ENCODE measurements around the gene TMEM191B.
"Not testable (repeated sequence)": the region's sequence is repeated elsewhere in the genome, so short reads cannot be mapped to it uniquely, and the experiment has no call there.

The TMEM191B gene

GRCh38 chr22:18544615-18545014, 17.0 kb downstream of the TMEM191B start:
- not testable (repeated sequence) for H3K27me3 ChIP-seq (ENCODE audit: insufficient read depth, low read length, poor library complexity, severe bottlenecking); H3K79me2 ChIP-seq (ENCODE audit: insufficient read depth, low read length); H3K4me1 ChIP-seq (ENCODE audit: insufficient read depth, low read length, poor library complexity, severe bottlenecking); H3K9ac ChIP-seq (ENCODE audit: low read depth, low read length, poor library complexity, severe bottlenecking); H2AFZ ChIP-seq (ENCODE audit: low read length); H3F3A ChIP-seq (ENCODE audit: low read depth); H3K36me3 ChIP-seq (ENCODE audit: insufficient read depth, low read length); H4K20me1 ChIP-seq (ENCODE audit: insufficient read depth, low read length, poor library complexity, severe bottlenecking); H3K9me3 ChIP-seq (ENCODE audit: insufficient read depth, low read depth, low read length); H3K4me2 ChIP-seq (ENCODE audit: low read depth, low read length, poor library complexity, severe bottlenecking); H3K9me2 ChIP-seq (replicated peaks; ENCODE audit: low read depth, low read length); H3K4me3 ChIP-seq (ENCODE audit: low read length, poor library complexity, severe bottlenecking)

- H2AFZ ChIP-seq (ENCODE audit: low read length); H3K4me2 ChIP-seq (ENCODE audit: low read depth, low read length, poor library complexity, severe bottlenecking); H3K4me3 ChIP-seq (ENCODE audit: low read length, poor library complexity, severe bottlenecking); H3K4me1 ChIP-seq (ENCODE audit: insufficient read depth, low read length, poor library complexity, severe bottlenecking); H4K20me1 ChIP-seq (ENCODE audit: insufficient read depth, low read length, poor library complexity, severe bottlenecking); H3K27me3 ChIP-seq (ENCODE audit: insufficient read depth, low read length, poor library complexity, severe bottlenecking); H3K9me2 ChIP-seq (replicated peaks; ENCODE audit: low read depth, low read length); H3K9me3 ChIP-seq (ENCODE audit: insufficient read depth, low read depth, low read length); H3K79me2 ChIP-seq (ENCODE audit: insufficient read depth, low read length); H3K9ac ChIP-seq (ENCODE audit: low read depth, low read length, poor library complexity, severe bottlenecking); H3K36me3 ChIP-seq (ENCODE audit: insufficient read depth, low read length); H3F3A ChIP-seq (ENCODE audit: low read depth): not testable (repeated sequence)
Measured at GRCh38 chr22:18549458-18550179, 22.0 kb downstream of the TMEM191B start.

DNA sequence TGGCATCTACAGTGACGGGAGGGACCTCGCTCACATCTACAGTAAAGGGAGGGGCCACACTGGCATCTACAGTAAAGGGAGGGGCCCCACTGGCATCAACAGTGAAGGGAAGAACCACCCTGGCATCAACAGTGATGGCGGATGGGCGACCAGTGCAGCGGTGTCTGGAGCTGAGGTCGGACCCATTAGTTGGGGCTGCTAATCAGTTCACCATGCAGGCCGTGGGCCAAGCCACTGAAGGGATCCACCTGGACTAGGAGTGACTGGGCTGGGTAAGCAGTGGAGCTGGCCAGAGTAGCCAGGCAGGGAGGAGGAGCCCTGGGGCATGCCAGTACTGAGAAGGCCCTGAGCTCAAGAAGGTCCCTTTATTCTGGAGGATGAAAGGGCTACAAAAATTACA, 23.4 kb downstream of the TMEM191B start:
- H2AFZ ChIP-seq (ENCODE audit: low read length); H3K79me2 ChIP-seq (ENCODE audit: insufficient read depth, low read length); H3K4me3 ChIP-seq (ENCODE audit: low read length, poor library complexity, severe bottlenecking); H3F3A ChIP-seq (ENCODE audit: low read depth); H3K9me3 ChIP-seq (ENCODE audit: insufficient read depth, low read depth, low read length); H3K27me3 ChIP-seq (ENCODE audit: insufficient read depth, low read length, poor library complexity, severe bottlenecking); H3K4me2 ChIP-seq (ENCODE audit: low read depth, low read length, poor library complexity, severe bottlenecking); H3K9me2 ChIP-seq (replicated peaks; ENCODE audit: low read depth, low read length); H3K36me3 ChIP-seq (ENCODE audit: insufficient read depth, low read length); H3K9ac ChIP-seq (ENCODE audit: low read depth, low read length, poor library complexity, severe bottlenecking); H3K4me1 ChIP-seq (ENCODE audit: insufficient read depth, low read length, poor library complexity, severe bottlenecking); H4K20me1 ChIP-seq (ENCODE audit: insufficient read depth, low read length, poor library complexity, severe bottlenecking): not testable (repeated sequence)

DNA sequence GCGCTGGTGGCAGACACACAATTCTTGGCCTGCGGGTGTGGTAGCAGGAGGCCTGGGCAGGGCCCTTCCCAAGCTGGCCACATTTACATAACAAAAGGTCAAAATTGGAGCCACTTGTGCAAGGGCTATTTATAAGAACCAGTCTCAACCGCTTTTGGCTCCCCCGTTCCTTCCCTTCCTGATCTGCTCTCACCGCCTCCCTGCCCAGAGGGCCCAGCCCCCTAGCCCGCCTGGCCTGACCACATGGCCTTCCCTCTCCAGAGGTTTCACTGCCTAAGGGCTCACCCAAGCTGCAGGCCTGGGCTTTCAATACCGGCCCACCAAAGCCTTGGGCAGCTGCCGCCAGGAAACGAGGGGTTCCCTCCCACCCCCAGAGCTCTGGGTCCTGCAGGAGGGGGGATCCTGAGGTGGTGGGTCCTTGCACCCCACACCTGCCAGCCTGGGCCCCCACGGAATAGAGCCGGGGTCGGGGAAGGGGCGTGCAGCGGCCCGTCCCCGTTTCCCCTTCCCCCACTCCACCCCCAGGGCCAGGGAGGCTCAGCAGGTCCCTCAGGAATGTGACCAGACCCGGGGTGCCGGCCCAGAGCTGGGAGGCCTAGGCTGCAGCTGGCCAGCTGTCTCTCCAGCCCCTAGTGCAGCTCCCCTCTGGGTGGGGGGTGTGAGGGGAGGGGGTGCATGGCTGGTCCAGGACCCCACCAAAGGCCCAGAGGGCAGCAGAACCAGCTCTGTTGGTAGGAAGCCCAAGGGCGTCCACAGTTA, 25.4 kb downstream of the TMEM191B start:
- not testable (repeated sequence) for H3K9me2 ChIP-seq (replicated peaks; ENCODE audit: low read depth, low read length); H3K9me3 ChIP-seq (ENCODE audit: insufficient read depth, low read depth, low read length); H4K20me1 ChIP-seq (ENCODE audit: insufficient read depth, low read length, poor library complexity, severe bottlenecking)

GRCh38 chr22:18554280-18555256, 27.0 kb downstream of the TMEM191B start:
- H3K9me2 ChIP-seq (replicated peaks; ENCODE audit: low read depth, low read length); H3F3A ChIP-seq (ENCODE audit: low read depth); H3K9me3 ChIP-seq (ENCODE audit: insufficient read depth, low read depth, low read length); H3K9ac ChIP-seq (ENCODE audit: low read depth, low read length, poor library complexity, severe bottlenecking); H3K36me3 ChIP-seq (ENCODE audit: insufficient read depth, low read length); H2AFZ ChIP-seq (ENCODE audit: low read length); H3K4me1 ChIP-seq (ENCODE audit: insufficient read depth, low read length, poor library complexity, severe bottlenecking); H3K4me2 ChIP-seq (ENCODE audit: low read depth, low read length, poor library complexity, severe bottlenecking); H4K20me1 ChIP-seq (ENCODE audit: insufficient read depth, low read length, poor library complexity, severe bottlenecking); H3K4me3 ChIP-seq (ENCODE audit: low read length, poor library complexity, severe bottlenecking); H3K79me2 ChIP-seq (ENCODE audit: insufficient read depth, low read length); H3K27me3 ChIP-seq (ENCODE audit: insufficient read depth, low read length, poor library complexity, severe bottlenecking): not testable (repeated sequence)

More for the DNA sequence above, 25.4 kb downstream of the TMEM191B start:
- H3K79me2 ChIP-seq (ENCODE audit: insufficient read depth, low read length); H2AFZ ChIP-seq (ENCODE audit: low read length); H3K4me3 ChIP-seq (ENCODE audit: low read length, poor library complexity, severe bottlenecking); H3K4me1 ChIP-seq (ENCODE audit: insufficient read depth, low read length, poor library complexity, severe bottlenecking); H3K27me3 ChIP-seq (ENCODE audit: insufficient read depth, low read length, poor library complexity, severe bottlenecking); H3K4me2 ChIP-seq (ENCODE audit: low read depth, low read length, poor library complexity, severe bottlenecking); H3K36me3 ChIP-seq (ENCODE audit: insufficient read depth, low read length); H3K9ac ChIP-seq (ENCODE audit: low read depth, low read length, poor library complexity, severe bottlenecking); H3F3A ChIP-seq (ENCODE audit: low read depth): not testable (repeated sequence)

DNA sequence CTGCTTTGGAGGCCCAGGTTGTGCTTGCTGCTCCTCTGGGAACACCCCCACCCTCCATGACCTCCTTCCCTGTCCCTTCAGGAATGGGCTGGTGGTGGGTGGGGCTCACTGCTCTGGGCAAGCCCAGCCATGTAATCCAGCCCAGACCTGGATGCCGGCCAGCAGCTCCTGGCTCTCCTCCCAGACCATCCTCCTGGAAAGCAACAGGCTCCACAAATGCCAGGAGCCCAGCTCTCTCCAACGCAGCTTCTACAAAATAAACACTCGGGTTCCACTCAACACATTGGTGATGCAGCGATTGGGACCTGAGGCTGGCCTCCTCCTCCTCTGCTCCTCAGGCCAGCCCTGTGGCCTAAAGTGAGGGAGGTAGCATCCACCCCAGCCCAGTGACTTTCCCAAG, 30.9 kb downstream of the TMEM191B start:
- H3K4me3 ChIP-seq (ENCODE audit: low read length, poor library complexity, severe bottlenecking); H3K36me3 ChIP-seq (ENCODE audit: insufficient read depth, low read length): not testable (repeated sequence)

GRCh38 chr22:18558939-18559338, 31.3 kb downstream of the TMEM191B start:
- not testable (repeated sequence) for H3K4me2 ChIP-seq (ENCODE audit: low read depth, low read length, poor library complexity, severe bottlenecking); H3K9ac ChIP-seq (ENCODE audit: low read depth, low read length, poor library complexity, severe bottlenecking); H2AFZ ChIP-seq (ENCODE audit: low read length); H3F3A ChIP-seq (ENCODE audit: low read depth); H3K9me3 ChIP-seq (ENCODE audit: insufficient read depth, low read depth, low read length); H3K4me3 ChIP-seq (ENCODE audit: low read length, poor library complexity, severe bottlenecking); H3K27me3 ChIP-seq (ENCODE audit: insufficient read depth, low read length, poor library complexity, severe bottlenecking); H3K36me3 ChIP-seq (ENCODE audit: insufficient read depth, low read length); H4K20me1 ChIP-seq (ENCODE audit: insufficient read depth, low read length, poor library complexity, severe bottlenecking); H3K79me2 ChIP-seq (ENCODE audit: insufficient read depth, low read length); H3K9me2 ChIP-seq (replicated peaks; ENCODE audit: low read depth, low read length); H3K4me1 ChIP-seq (ENCODE audit: insufficient read depth, low read length, poor library complexity, severe bottlenecking)

More for the DNA sequence above, 30.9 kb downstream of the TMEM191B start:
- H2AFZ ChIP-seq (ENCODE audit: low read length); H3K27me3 ChIP-seq (ENCODE audit: insufficient read depth, low read length, poor library complexity, severe bottlenecking); H4K20me1 ChIP-seq (ENCODE audit: insufficient read depth, low read length, poor library complexity, severe bottlenecking); H3K9me3 ChIP-seq (ENCODE audit: insufficient read depth, low read depth, low read length); H3K4me2 ChIP-seq (ENCODE audit: low read depth, low read length, poor library complexity, severe bottlenecking); H3K79me2 ChIP-seq (ENCODE audit: insufficient read depth, low read length); H3K4me1 ChIP-seq (ENCODE audit: insufficient read depth, low read length, poor library complexity, severe bottlenecking); H3F3A ChIP-seq (ENCODE audit: low read depth); H3K9ac ChIP-seq (ENCODE audit: low read depth, low read length, poor library complexity, severe bottlenecking); H3K9me2 ChIP-seq (replicated peaks; ENCODE audit: low read depth, low read length): not testable (repeated sequence)

All from Loucy (cell line).